Large intestine (tissue), 3 donors: ENCODE data around the gene LYAR. TPM values are rescaled to one million over a fixed set of nuclear protein-coding genes. Genes with fewer than 3 reads are reported as not detected.
A peak's percentile ranks its signal among the peaks of the same experiment; 100 is the strongest.
"Not testable (repeated sequence)": the region's sequence is repeated elsewhere in the genome, so short reads cannot be mapped to it uniquely, and the experiment has no call there.

ENCODE experiments used
- DNase-seq, 2 donors: peaks; one replicate each; pipeline versions ENCODE4 v3.0.0 to v3.0.0-alpha.2; 2013
- H3K27ac ChIP-seq: one replicate; pipeline ENCODE4 v1.5.1; 2013; ENCODE audit warnings: low read length
- H3K27me3 ChIP-seq: 2 replicates; pipeline ENCODE4 v1.6.1; 2013; ENCODE audit warnings: low read length; ENCODE audit not compliant: control insufficient read depth, insufficient read depth
- H3K36me3 ChIP-seq: 2 replicates; pipeline ENCODE4 v1.6.1; 2013; ENCODE audit warnings: low read length; ENCODE audit not compliant: control insufficient read depth, insufficient read depth
- H3K4me1 ChIP-seq: one replicate; pipeline ENCODE4 v1.6.1; 2013; ENCODE audit warnings: low read length; ENCODE audit not compliant: control insufficient read depth, insufficient read depth
- H3K4me3 ChIP-seq: one replicate; pipeline ENCODE4 v1.5.1; 2013; ENCODE audit warnings: low read length
- H3K9me3 ChIP-seq: one replicate; pipeline ENCODE4 v1.6.1; 2013; ENCODE audit warnings: mild to moderate bottlenecking, low read depth, low read length, moderate library complexity; ENCODE audit not compliant: control insufficient read depth
- WGBS: methylation state at CpG from one replicate; pipeline ENCODE4 v1.1.5; 2013; ENCODE audit warnings: low lambda C conversion rate; ENCODE audit not compliant: insufficient coverage; 5-methylcytosine and 5-hydroxymethylcytosine counted together
- polyA plus RNA-seq: library from polyadenylated mRNA; unstranded; fragments of 120-200 nt; gene quantifications from one replicate; pipeline ENCODE4 v1.2.1, GENCODE V29; 2013

LYAR gene
- polyA plus RNA-seq, 1 donor = 16.8 TPM

- H3K4me3 ChIP-seq = no peak overlapping the region
- no peaks in the 10 kb centered on the region for H3K9me3 ChIP-seq
- no peaks in the 10 kb centered on the region for H3K4me1 ChIP-seq
- H3K27me3 ChIP-seq = no peaks in the 10 kb centered on the region
- 93% methylated on average over 5 of the region's 5 CpGs for WGBS
- no peak overlapping the region for H3K27ac ChIP-seq
- DNase-seq = no peak
- peaks cover 30% of the 10 kb centered on the region for H3K36me3 ChIP-seq
These were observed 22.0 kb downstream of the LYAR start for GRCh38 chr4:4267981-4268380.

DNA sequence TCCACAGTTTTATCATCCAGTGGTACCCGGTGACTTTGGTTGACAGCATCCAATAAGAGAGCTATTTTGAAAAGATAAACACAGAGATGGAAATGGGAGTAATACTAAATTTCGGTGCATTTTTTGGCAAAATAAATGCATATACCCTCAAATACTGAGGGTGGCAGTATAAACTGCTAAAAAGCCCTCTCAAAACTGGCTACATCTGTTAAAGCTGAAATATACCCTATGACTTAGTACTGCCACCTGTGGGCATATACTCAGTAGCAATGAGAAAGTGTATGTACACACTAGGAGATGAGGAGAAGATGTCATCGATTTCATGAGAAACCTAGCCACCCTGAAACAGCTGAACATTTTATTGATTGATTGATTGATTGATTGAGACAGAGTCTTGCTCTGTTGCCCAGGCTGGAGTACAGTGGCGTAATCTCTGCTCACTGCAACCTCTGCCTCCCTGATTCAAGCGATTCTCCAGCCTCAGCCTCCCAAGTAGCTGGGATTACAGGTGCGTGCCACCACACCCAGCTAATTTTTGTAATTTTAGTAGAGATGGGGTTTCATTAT, 29.7 kb downstream of the LYAR start:
- no peak for DNase-seq
- no peak overlapping the region for H3K27ac ChIP-seq
- no peaks in the 10 kb centered on the region for H3K27me3 ChIP-seq
- WGBS = no CpG with 5 or more reads among the region's 6 CpGs
- no peaks in the 10 kb centered on the region for H3K36me3 ChIP-seq
- peaks cover 4% of the 10 kb centered on the region for H3K4me1 ChIP-seq
- no peaks in the 10 kb centered on the region for H3K9me3 ChIP-seq
- no peak overlapping the region for H3K4me3 ChIP-seq

DNA sequence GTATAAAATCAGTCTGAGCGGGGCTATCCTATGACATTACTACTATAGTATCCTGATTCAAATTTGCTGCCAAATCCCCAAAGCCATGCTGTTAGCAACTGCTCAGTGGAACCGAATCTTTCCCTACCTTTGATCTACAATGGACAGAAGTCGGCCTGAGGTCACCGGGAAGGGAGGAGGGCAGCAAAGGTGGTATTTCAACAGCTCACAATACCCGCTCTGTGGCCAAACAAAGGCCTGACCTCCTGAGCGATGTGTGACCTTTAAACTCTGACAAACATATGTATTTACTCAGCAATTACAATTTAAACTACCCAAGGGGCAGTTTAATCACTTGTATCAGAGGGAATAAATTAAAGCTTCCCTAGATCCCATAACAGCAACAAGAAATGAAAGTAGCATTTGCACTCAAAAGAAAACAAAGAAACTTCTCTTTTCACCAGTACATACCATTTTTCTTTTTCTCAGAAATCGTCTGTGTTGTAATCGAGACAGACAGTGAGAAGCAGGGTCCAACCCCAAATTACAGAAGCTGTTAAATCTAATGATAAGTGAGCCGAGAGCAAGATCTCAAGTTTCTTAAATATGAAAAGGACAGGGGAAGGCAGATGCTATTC, 30.4 kb downstream of the LYAR start:
- Histone ChIP-seq H3K4me3 (no peak overlapping the region), H3K36me3 (no peaks in the 10 kb centered on the region), H3K9me3 (no peaks in the 10 kb centered on the region), H3K27me3 (no peaks in the 10 kb centered on the region), H3K4me1 (peaks cover 4% of the 10 kb centered on the region), H3K27ac (no peak overlapping the region)
- WGBS = 27% methylated on average over 2 of the region's 9 CpGs
- no peak for DNase-seq

DNA sequence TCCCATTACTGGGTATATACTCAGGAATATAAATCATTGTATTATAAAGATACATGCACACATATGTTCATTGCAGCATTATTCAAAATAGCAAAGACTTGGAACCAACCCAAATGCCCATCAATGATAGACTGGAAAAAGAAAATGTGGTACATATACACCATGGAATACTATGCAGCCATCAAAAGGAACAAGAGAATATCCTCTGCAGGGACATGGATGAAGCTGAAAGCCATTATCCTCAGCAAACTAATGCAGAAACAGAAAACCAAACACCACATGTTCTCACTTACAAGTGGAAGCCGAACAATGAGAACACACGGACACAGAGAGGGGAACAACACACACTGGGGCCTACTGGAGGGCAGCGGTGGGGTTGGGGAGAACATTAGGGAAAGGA, 32.2 kb downstream of the LYAR start:
- not testable (repeated sequence) for H3K4me3 ChIP-seq, H3K36me3 ChIP-seq, DNase-seq, H3K9me3 ChIP-seq, H3K27me3 ChIP-seq, H3K4me1 ChIP-seq, H3K27ac ChIP-seq
- WGBS = no CpG with 5 or more reads among the region's 3 CpGs

- no peaks in the 10 kb centered on the region for H3K9me3 ChIP-seq
- no peak overlapping the region for H3K27ac ChIP-seq
- DNase-seq = no peak
- H3K36me3 ChIP-seq = no peaks in the 10 kb centered on the region
- H3K4me3 ChIP-seq = no peak overlapping the region
- H3K27me3 ChIP-seq = no peaks in the 10 kb centered on the region
- WGBS = no CpG with 5 or more reads among the region's 10 CpGs
- H3K4me1 ChIP-seq = peaks cover 4% of the 10 kb centered on the region
These were observed 33.2 kb downstream of the LYAR start for GRCh38 chr4:4256799-4257198.

DNA sequence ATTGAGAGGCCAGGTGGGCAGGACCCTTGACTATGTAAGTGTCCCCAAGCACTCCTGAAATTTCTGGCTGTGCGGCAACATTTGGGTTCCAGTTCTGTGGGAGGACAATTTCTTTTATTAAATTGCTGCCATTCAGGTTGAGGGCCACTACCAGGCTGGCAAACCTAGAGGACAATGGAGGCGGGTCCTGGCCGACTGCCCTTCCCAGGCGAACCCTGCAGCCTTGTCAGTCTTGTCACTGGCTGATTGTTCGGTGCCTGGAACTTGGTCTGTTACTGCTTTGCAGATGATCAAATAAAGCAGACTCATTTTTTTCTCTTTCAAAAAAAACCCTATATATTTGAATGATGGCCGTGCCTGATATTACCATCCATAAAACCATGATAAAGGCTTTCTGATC, 35.3 kb downstream of the LYAR start:
- no peaks in the 10 kb centered on the region for H3K36me3 ChIP-seq
- H3K27ac ChIP-seq = no peak overlapping the region
- peaks cover 2% of the 10 kb centered on the region for H3K27me3 ChIP-seq
- DNase-seq = no peak
- 25% methylated on average over 1 of the region's 6 CpGs for WGBS
- H3K4me1 ChIP-seq = peaks cover 4% of the 10 kb centered on the region
- H3K4me3 ChIP-seq = no peak overlapping the region
- no peaks in the 10 kb centered on the region for H3K9me3 ChIP-seq

DNA sequence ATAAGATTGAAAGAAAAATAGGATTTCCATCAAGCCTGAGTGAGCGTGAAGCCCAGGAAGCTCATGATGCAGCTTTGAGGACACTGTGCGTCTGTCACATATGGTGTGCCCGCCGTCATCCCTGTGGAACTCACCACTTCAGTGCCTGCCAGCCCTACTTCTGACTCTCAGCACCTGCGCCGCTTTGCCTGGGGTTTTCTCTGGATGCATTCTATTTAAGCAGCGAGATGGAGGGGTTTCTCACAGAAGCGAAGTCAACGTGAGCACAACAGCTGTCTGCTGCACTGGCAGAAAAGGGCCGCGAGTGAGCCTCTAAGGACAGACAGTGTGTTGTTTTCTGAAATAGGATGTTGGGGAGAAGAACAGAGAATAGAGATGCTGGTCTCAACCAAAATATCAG, 35.8 kb downstream of the LYAR start:
- H3K27ac ChIP-seq = no peak overlapping the region
- H3K27me3 ChIP-seq = peaks cover 2% of the 10 kb centered on the region
- no peak overlapping the region for H3K4me3 ChIP-seq
- DNase-seq = no peak
- no peaks in the 10 kb centered on the region for H3K36me3 ChIP-seq
- no peaks in the 10 kb centered on the region for H3K4me1 ChIP-seq
- 71% methylated on average over 3 of the region's 11 CpGs for WGBS
- H3K9me3 ChIP-seq = no peaks in the 10 kb centered on the region

GRCh38 chr4:4249866-4250265, 40.1 kb downstream of the LYAR start:
- Histone ChIP-seq H3K27ac (no peak overlapping the region), H3K4me1 (peaks cover 3% of the 10 kb centered on the region), H3K27me3 (peaks cover 2% of the 10 kb centered on the region), H3K36me3 (peaks cover 8% of the 10 kb centered on the region), H3K4me3 (no peak overlapping the region), H3K9me3 (no peaks in the 10 kb centered on the region)
- DNase-seq = no peak
- 85% methylated on average over 2 of the region's 8 CpGs for WGBS

DNA sequence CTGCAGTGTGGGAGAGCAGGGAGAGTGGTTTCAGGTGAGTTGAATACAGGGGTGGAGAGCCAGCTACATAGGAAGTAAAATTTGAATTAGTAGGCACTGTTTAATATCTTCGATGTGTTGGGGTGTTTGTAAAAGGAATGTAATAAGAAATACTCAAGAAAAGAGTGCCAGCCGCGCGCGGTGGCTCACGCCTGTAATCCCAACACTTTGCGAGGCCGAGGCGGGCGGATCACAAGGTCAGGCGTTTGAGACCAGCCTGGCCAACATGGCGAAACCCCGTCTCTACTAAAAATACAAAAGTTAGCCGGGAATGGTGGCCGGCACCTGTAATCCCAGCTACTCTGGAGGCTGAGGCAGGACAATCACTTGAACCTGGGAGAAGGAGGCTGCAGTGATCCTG, 40.6 kb downstream of the LYAR start:
- not testable (repeated sequence) for DNase-seq, H3K27me3 ChIP-seq, H3K4me1 ChIP-seq, H3K9me3 ChIP-seq, H3K27ac ChIP-seq, H3K4me3 ChIP-seq
- H3K36me3 ChIP-seq = peaks cover 13% of the 10 kb centered on the region
- WGBS = no CpG with 5 or more reads among the region's 15 CpGs

GRCh38 chr4:4248885-4249203, 41.1 kb downstream of the LYAR start:
- peaks cover 18% of the 10 kb centered on the region for H3K36me3 ChIP-seq
- WGBS = no CpG with 5 or more reads among the region's 10 CpGs
- peaks cover 2% of the 10 kb centered on the region for H3K27me3 ChIP-seq
- H3K27ac ChIP-seq = peak overlapping the region; percentile 94
- peaks cover 3% of the 10 kb centered on the region for H3K4me1 ChIP-seq
- no peaks in the 10 kb centered on the region for H3K9me3 ChIP-seq
- peak overlapping the region; percentile 72 for H3K4me3 ChIP-seq
- no peak for DNase-seq
